Measurements from ENCODE around the gene CCL23. TPM values are rescaled to one million over a fixed set of nuclear protein-coding genes. Genes with fewer than 3 reads are reported as not detected.
"Not testable (repeated sequence)": the region's sequence is repeated elsewhere in the genome, so short reads cannot be mapped to it uniquely, and the experiment has no call there.

The CCL23 gene
- polyA plus RNA-seq, 3 donors = 0.31 to 0.89 TPM; not detected in 1

DNA sequence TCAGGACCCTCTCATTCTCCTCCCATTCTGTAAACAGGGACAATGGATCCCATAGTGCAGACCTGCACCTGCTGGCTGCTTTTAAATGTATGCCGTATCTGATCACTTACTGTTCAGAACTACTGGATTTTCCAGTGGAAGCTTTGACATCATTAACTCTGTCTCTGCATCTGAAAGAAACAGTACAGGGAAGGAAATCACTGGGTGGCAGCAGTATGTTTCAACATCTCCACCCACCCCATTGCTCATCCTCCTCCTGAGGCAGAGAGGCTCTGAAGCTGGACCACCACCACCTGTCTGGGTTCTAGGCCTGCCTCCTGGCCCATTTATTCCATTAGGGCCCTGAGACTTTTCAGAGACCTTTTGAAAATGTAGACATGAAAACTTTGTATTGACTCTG lies 19.0 kb downstream of the CCL23 start:
- H3K27me3 ChIP-seq (ENCODE audit: control insufficient read depth in 2 of 2, insufficient read depth in 2 of 2, low read length in 2 of 2) = no peaks in the 10 kb centered on the region
- Mint-ChIP-seq H3K36me3 (no peaks in the 10 kb centered on the region), H3K4me1 (peaks cover 6% of the 10 kb centered on the region), H3K27me3 (ENCODE audit: low read depth in 3 of 3) (peaks cover 0 to 4% (median 2%) of the 10 kb centered on the region in 3 donors), H3K27ac (no peak overlapping the region), H3K9me3 (no peaks in the 10 kb centered on the region), H3K4me3 (no peak overlapping the region)
- H3K4me3 ChIP-seq (replicated peaks in 1 of 3; ENCODE audit: low read depth in 2 of 3, low read length in 3 of 3) = no peak overlapping the region
- H2AFZ ChIP-seq (ENCODE audit: insufficient read depth, low read depth, low read length, poor library complexity, severe bottlenecking) = no peak overlapping the region
- no peaks in the 10 kb centered on the region for H3K9me3 ChIP-seq (replicated peaks in 1 of 2; ENCODE audit: control insufficient read depth in 1 of 2, insufficient read depth in 1 of 2, low read length in 2 of 2)
- H3K79me2 ChIP-seq (ENCODE audit: insufficient read depth, low read length) = no peaks in the 10 kb centered on the region
- intact Hi-C loops (cut with micrococcal nuclease) = no loop called here
- WGBS (ENCODE audit: insufficient coverage) = 86% methylated on average over 1 of the region's 1 CpG
- H3K4me2 ChIP-seq (replicated peaks; ENCODE audit: extremely low read depth, low read length, poor library complexity, severe bottlenecking) = no peak overlapping the region
- no peaks in the 10 kb centered on the region for H3K4me1 ChIP-seq (ENCODE audit: control insufficient read depth in 1 of 2, insufficient read depth in 2 of 2, low read length in 2 of 2)
- H3K36me3 ChIP-seq (replicated peaks in 1 of 2; ENCODE audit: control insufficient read depth in 1 of 2, insufficient read depth in 2 of 2, low read length in 2 of 2) = no peaks in the 10 kb centered on the region
- DNase-seq = no peak
- no peak overlapping the region for H3K9ac ChIP-seq (ENCODE audit: insufficient read depth, low read length, poor library complexity, severe bottlenecking)
- no peak overlapping the region for H3K27ac ChIP-seq (ENCODE audit: low read depth in 1 of 2, low read length in 2 of 2)
- no peaks in the 10 kb centered on the region for H4K20me1 ChIP-seq (ENCODE audit: insufficient read depth, low read length)
- no peak for TF ChIP-seq CTCF (IDR thresholded peaks at IDR 0.05)

GRCh38 chr17:35998018-35998545 lies 19.7 kb downstream of the CCL23 start:
- H4K20me1 ChIP-seq (ENCODE audit: insufficient read depth, low read length) = no peaks in the 10 kb centered on the region
- no peak overlapping the region for H3K27ac ChIP-seq (ENCODE audit: low read depth in 1 of 2, low read length in 2 of 2)
- Mint-ChIP-seq H3K9me3 (no peaks in the 10 kb centered on the region), H3K36me3 (no peaks in the 10 kb centered on the region), H3K4me3 (no peak overlapping the region), H3K27me3 (ENCODE audit: low read depth in 3 of 3) (peaks cover 0 to 4% (median 2%) of the 10 kb centered on the region in 3 donors), H3K4me1 (peaks cover 6% of the 10 kb centered on the region), H3K27ac (no peak overlapping the region)
- no peak overlapping the region for H3K4me2 ChIP-seq (replicated peaks; ENCODE audit: extremely low read depth, low read length, poor library complexity, severe bottlenecking)
- no peak for DNase-seq
- no peaks in the 10 kb centered on the region for H3K4me1 ChIP-seq (ENCODE audit: control insufficient read depth in 1 of 2, insufficient read depth in 2 of 2, low read length in 2 of 2)
- 94% methylated on average over 8 of the region's 11 CpGs for WGBS (ENCODE audit: insufficient coverage)
- H3K36me3 ChIP-seq (replicated peaks in 1 of 2; ENCODE audit: control insufficient read depth in 1 of 2, insufficient read depth in 2 of 2, low read length in 2 of 2) = no peaks in the 10 kb centered on the region
- H3K9ac ChIP-seq (ENCODE audit: insufficient read depth, low read length, poor library complexity, severe bottlenecking) = no peak overlapping the region
- H3K9me3 ChIP-seq (replicated peaks in 1 of 2; ENCODE audit: control insufficient read depth in 1 of 2, insufficient read depth in 1 of 2, low read length in 2 of 2) = no peaks in the 10 kb centered on the region
- intact Hi-C loops (cut with micrococcal nuclease) = no loop called here
- no peak for TF ChIP-seq CTCF (IDR thresholded peaks at IDR 0.05)
- no peaks in the 10 kb centered on the region for H3K27me3 ChIP-seq (ENCODE audit: control insufficient read depth in 2 of 2, insufficient read depth in 2 of 2, low read length in 2 of 2)
- peak overlapping the region; percentile 35 for H2AFZ ChIP-seq (ENCODE audit: insufficient read depth, low read depth, low read length, poor library complexity, severe bottlenecking)
- no peaks in the 10 kb centered on the region for H3K79me2 ChIP-seq (ENCODE audit: insufficient read depth, low read length)
- H3K4me3 ChIP-seq (replicated peaks in 1 of 3; ENCODE audit: low read depth in 2 of 3, low read length in 3 of 3) = no peak overlapping the region

- H3K27ac ChIP-seq (ENCODE audit: low read depth in 1 of 2, low read length in 2 of 2); intact Hi-C loops (cut with micrococcal nuclease); H3K9ac ChIP-seq (ENCODE audit: insufficient read depth, low read length, poor library complexity, severe bottlenecking); H2AFZ ChIP-seq (ENCODE audit: insufficient read depth, low read depth, low read length, poor library complexity, severe bottlenecking); H3K9me3 ChIP-seq (replicated peaks in 1 of 2; ENCODE audit: control insufficient read depth in 1 of 2, insufficient read depth in 1 of 2, low read length in 2 of 2); H3K4me3 Mint-ChIP-seq; H3K27me3 ChIP-seq (ENCODE audit: control insufficient read depth in 2 of 2, insufficient read depth in 2 of 2, low read length in 2 of 2); H3K4me1 ChIP-seq (ENCODE audit: control insufficient read depth in 1 of 2, insufficient read depth in 2 of 2, low read length in 2 of 2); H3K36me3 Mint-ChIP-seq; H3K79me2 ChIP-seq (ENCODE audit: insufficient read depth, low read length); H3K27ac Mint-ChIP-seq; H3K9me3 Mint-ChIP-seq; DNase-seq; H3K4me2 ChIP-seq (replicated peaks; ENCODE audit: extremely low read depth, low read length, poor library complexity, severe bottlenecking); H3K4me3 ChIP-seq (replicated peaks in 1 of 3; ENCODE audit: low read depth in 2 of 3, low read length in 3 of 3); H3K27me3 Mint-ChIP-seq (ENCODE audit: low read depth in 3 of 3); H4K20me1 ChIP-seq (ENCODE audit: insufficient read depth, low read length); H3K36me3 ChIP-seq (replicated peaks in 1 of 2; ENCODE audit: control insufficient read depth in 1 of 2, insufficient read depth in 2 of 2, low read length in 2 of 2): not testable (repeated sequence)
- no CpG with 5 or more reads among the region's 2 CpGs for WGBS (ENCODE audit: insufficient coverage)
- H3K4me1 Mint-ChIP-seq = peaks cover 12% of the 10 kb centered on the region
Observed at GRCh38 chr17:35995346-35995745, 22.4 kb downstream of the CCL23 start.

All from CD14-positive monocyte (primary cell).